ENCODE measurements around the gene CDH23.

Gene CDH23

GRCh38 chr10:71435571-71436267, 39.0 kb downstream of the CDH23 start:
- CTCF ChIA-PET = no interaction called here
- DNase-seq (ENCODE audit: extremely low spot score) = no peak
- POLR2A ChIA-PET = no interaction called here
- no peak for TF ChIP-seq LEF1 (IDR thresholded peaks at IDR 0.05; ENCODE audit: borderline replicate concordance)
- no peak for TF ChIP-seq BHLHE40 (IDR thresholded peaks at IDR 0.05; ENCODE audit: borderline replicate concordance)
- no peak for TF ChIP-seq NFRKB (IDR thresholded peaks at IDR 0.05)
- TF ChIP-seq ARNT (IDR thresholded peaks at IDR 0.05) = no peak
- TF ChIP-seq ZNF384 (IDR thresholded peaks at IDR 0.05) = no peak
- TF ChIP-seq SP1 (IDR thresholded peaks at IDR 0.05) = no peak
- TF ChIP-seq FOXK2 (IDR thresholded peaks at IDR 0.05) = no peak
- TF ChIP-seq L3MBTL2 (conservative IDR thresholded peaks at IDR 0.05) = no peak
- no peak for TF ChIP-seq ELF4 (IDR thresholded peaks at IDR 0.05)
- no peak for TF ChIP-seq TARDBP (IDR thresholded peaks at IDR 0.05)
- no peak for TF ChIP-seq HDGF (IDR thresholded peaks at IDR 0.05; ENCODE audit: borderline replicate concordance)
- no peak for TF ChIP-seq FOXM1 (IDR thresholded peaks at IDR 0.05; ENCODE audit: borderline replicate concordance)

- TF ChIP-seq ELF4 (IDR thresholded peaks at IDR 0.05) = no peak
- TF ChIP-seq LEF1 (IDR thresholded peaks at IDR 0.05; ENCODE audit: borderline replicate concordance) = no peak
- TF ChIP-seq SP1 (IDR thresholded peaks at IDR 0.05) = no peak
- POLR2A ChIA-PET = no interaction called here
- no peak for DNase-seq (ENCODE audit: extremely low spot score)
- CTCF ChIA-PET = no interaction called here
Observed at GRCh38 chr10:71436268-71437125, 39.8 kb downstream of the CDH23 start.

- POLR2A ChIA-PET = no interaction called here
- CTCF ChIA-PET = no interaction called here
Observed at GRCh38 chr10:71437537-71438092, 40.9 kb downstream of the CDH23 start.

GRCh38 chr10:71438761-71439160, 42.0 kb downstream of the CDH23 start:
- DNase-seq (ENCODE audit: extremely low spot score) = no peak
- CTCF ChIA-PET = no interaction called here
- TF ChIP-seq LEF1 (IDR thresholded peaks at IDR 0.05; ENCODE audit: borderline replicate concordance) (no peak), NFRKB (IDR thresholded peaks at IDR 0.05) (no peak), L3MBTL2 (conservative IDR thresholded peaks at IDR 0.05) (no peak), ARNT (IDR thresholded peaks at IDR 0.05) (no peak), SP1 (IDR thresholded peaks at IDR 0.05) (no peak), CTBP1 (IDR thresholded peaks at IDR 0.05; ENCODE audit: borderline replicate concordance) (no peak), HDGF (IDR thresholded peaks at IDR 0.05; ENCODE audit: borderline replicate concordance) (no peak), FOXM1 (IDR thresholded peaks at IDR 0.05; ENCODE audit: borderline replicate concordance) (no peak), FOXA1 (IDR thresholded peaks at IDR 0.05) (no peak), ZNF384 (IDR thresholded peaks at IDR 0.05) (no peak), TARDBP (IDR thresholded peaks at IDR 0.05) (no peak), SUZ12 (IDR thresholded peaks at IDR 0.05) (no peak), FOXK2 (IDR thresholded peaks at IDR 0.05) (no peak), ELF4 (IDR thresholded peaks at IDR 0.05) (no peak), PKNOX1 (IDR thresholded peaks at IDR 0.05) (no peak), BHLHE40 (IDR thresholded peaks at IDR 0.05; ENCODE audit: borderline replicate concordance) (no peak)
- POLR2A ChIA-PET = no interaction called here

More at GRCh38 chr10:71437537-71438092, 40.9 kb downstream of the CDH23 start:
- TF ChIP-seq SUZ12 (IDR thresholded peaks at IDR 0.05) (no peak), PKNOX1 (IDR thresholded peaks at IDR 0.05) (no peak), SP1 (IDR thresholded peaks at IDR 0.05) (no peak), FOXK2 (IDR thresholded peaks at IDR 0.05) (no peak), BHLHE40 (IDR thresholded peaks at IDR 0.05; ENCODE audit: borderline replicate concordance) (no peak), ARNT (IDR thresholded peaks at IDR 0.05) (no peak), HDGF (IDR thresholded peaks at IDR 0.05; ENCODE audit: borderline replicate concordance) (no peak), NFRKB (IDR thresholded peaks at IDR 0.05) (no peak)
- DNase-seq (ENCODE audit: extremely low spot score) = no peak

- DNase-seq (ENCODE audit: extremely low spot score) = no peak
- ChIA-PET POLR2A (no interaction called here), CTCF (interaction anchor here (1.8 kb wide), 1 partner anchor 10 kb away, joined by 6 read pairs; no protein-coding TSS in a partner anchor)
- TF ChIP-seq FOXM1 (IDR thresholded peaks at IDR 0.05; ENCODE audit: borderline replicate concordance) = no peak
- no peak for TF ChIP-seq L3MBTL2 (conservative IDR thresholded peaks at IDR 0.05)
- no peak for TF ChIP-seq LEF1 (IDR thresholded peaks at IDR 0.05; ENCODE audit: borderline replicate concordance)
- TF ChIP-seq BHLHE40 (IDR thresholded peaks at IDR 0.05; ENCODE audit: borderline replicate concordance) = no peak
- no peak for TF ChIP-seq ELF4 (IDR thresholded peaks at IDR 0.05)
- no peak for TF ChIP-seq TARDBP (IDR thresholded peaks at IDR 0.05)
- no peak for TF ChIP-seq FOXK2 (IDR thresholded peaks at IDR 0.05)
- no peak for TF ChIP-seq FOXA1 (IDR thresholded peaks at IDR 0.05)
- no peak for TF ChIP-seq ARNT (IDR thresholded peaks at IDR 0.05)
- no peak for TF ChIP-seq PKNOX1 (IDR thresholded peaks at IDR 0.05)
- TF ChIP-seq SUZ12 (IDR thresholded peaks at IDR 0.05) = no peak
- no peak for TF ChIP-seq SP1 (IDR thresholded peaks at IDR 0.05)
- TF ChIP-seq NFRKB (IDR thresholded peaks at IDR 0.05) = no peak
- no peak for TF ChIP-seq ZNF384 (IDR thresholded peaks at IDR 0.05)
- no peak for TF ChIP-seq CTBP1 (IDR thresholded peaks at IDR 0.05; ENCODE audit: borderline replicate concordance)
Observed at GRCh38 chr10:71439670-71440425, 43.1 kb downstream of the CDH23 start.

Measured in HEK293T (cell line).